ENCODE measurements around the gene C11orf71. TPM values are rescaled to one million over a fixed set of nuclear protein-coding genes. Genes with fewer than 3 reads are reported as not detected.

The C11orf71 gene
- polyA plus RNA-seq, 2 donors: 4.1 to 5.5 TPM

DNA sequence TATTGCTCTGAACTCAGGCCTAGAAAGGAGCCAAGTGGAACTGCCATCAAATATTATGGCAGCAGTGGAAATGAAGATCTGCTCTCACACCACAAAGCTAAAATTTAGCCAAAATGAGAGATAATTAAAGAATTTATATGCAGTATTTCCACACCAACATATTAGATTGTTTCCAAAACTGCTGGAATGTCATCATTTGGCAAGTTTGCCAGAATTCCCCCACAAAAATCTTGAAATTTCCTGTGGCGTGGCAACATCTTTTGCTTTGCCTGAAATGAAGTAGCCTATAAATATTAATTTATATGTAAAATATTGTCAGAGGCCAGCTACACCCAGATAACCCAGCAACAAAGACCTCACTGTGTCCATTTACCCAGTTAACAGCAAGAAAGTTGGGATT is 13.8 kb downstream of the C11orf71 start:
- Histone ChIP-seq H3K9me3 (ENCODE audit: control insufficient read depth in 2 of 2, insufficient read depth in 1 of 2, low read depth in 1 of 2, low read length in 1 of 2) (no peaks in the 10 kb centered on the region), H3K36me3 (ENCODE audit: control insufficient read depth in 2 of 2, insufficient read depth in 2 of 2, low read length in 1 of 2) (no peaks in the 10 kb centered on the region), H3K4me3 (ENCODE audit: low read depth in 1 of 2, low read length in 2 of 2) (no peak overlapping the region), H3K27ac (ENCODE audit: low read depth in 2 of 2, low read length in 1 of 2) (no peak overlapping the region), H3K27me3 (ENCODE audit: control insufficient read depth in 1 of 2, insufficient read depth in 2 of 2, low read length in 2 of 2) (no peaks in the 10 kb centered on the region), H3K4me1 (ENCODE audit: control insufficient read depth in 2 of 2, insufficient read depth in 2 of 2, low read length in 1 of 2) (no peaks in the 10 kb centered on the region)
- 86 to 95% methylated on average over 1 of the region's 1 CpG for WGBS, 2 donors

DNA sequence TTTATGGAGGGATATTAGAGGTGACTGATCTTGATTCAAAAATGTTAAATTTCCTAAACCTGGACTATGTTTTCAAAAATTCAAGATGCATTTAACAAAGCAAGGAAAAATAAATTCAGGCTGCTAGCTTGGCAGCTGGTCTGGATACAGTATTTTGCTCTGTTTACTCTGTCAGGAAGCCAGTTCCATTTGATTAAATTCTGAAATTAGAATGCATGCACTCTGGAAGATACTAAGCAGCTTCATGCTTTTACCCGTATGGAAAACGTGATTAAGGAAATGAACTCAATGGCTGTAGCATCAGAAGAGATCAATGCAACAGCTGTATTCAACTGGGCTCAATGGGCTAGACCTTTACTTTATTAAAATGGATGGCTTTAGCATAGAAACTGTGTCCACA is 14.2 kb downstream of the C11orf71 start:
- 35 to 51% methylated on average over 2 of the region's 2 CpGs for WGBS, 2 donors
- Histone ChIP-seq H3K4me3 (ENCODE audit: low read depth in 1 of 2, low read length in 2 of 2) (no peak overlapping the region), H3K9me3 (ENCODE audit: control insufficient read depth in 2 of 2, insufficient read depth in 1 of 2, low read depth in 1 of 2, low read length in 1 of 2) (no peaks in the 10 kb centered on the region), H3K4me1 (ENCODE audit: control insufficient read depth in 2 of 2, insufficient read depth in 2 of 2, low read length in 1 of 2) (no peaks in the 10 kb centered on the region), H3K27ac (ENCODE audit: low read depth in 2 of 2, low read length in 1 of 2) (no peak overlapping the region), H3K36me3 (ENCODE audit: control insufficient read depth in 2 of 2, insufficient read depth in 2 of 2, low read length in 1 of 2) (no peaks in the 10 kb centered on the region), H3K27me3 (ENCODE audit: control insufficient read depth in 1 of 2, insufficient read depth in 2 of 2, low read length in 2 of 2) (no peaks in the 10 kb centered on the region)

DNA sequence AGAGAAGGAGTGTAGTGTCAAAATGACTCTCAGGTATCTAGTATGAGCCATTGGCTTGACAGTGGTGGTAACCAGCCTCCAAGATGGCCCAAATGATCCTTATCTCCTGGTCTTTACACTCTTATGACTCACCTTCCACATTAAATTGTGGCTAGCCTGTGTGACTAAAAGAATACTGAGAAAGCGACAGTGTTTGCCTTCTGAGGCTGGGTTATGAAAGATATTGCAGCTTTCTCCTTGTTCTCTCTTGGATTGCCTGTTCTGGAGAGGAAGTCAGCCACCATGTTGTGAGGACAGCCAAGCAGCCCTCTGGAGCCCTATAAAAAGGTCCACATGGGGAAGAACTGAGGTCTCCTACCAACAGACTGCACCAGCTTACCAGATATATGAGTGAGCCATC is 15.8 kb downstream of the C11orf71 start:
- no peak overlapping the region for H3K27ac ChIP-seq (ENCODE audit: low read depth in 2 of 2, low read length in 1 of 2)
- H3K9me3 ChIP-seq (ENCODE audit: control insufficient read depth in 2 of 2, insufficient read depth in 1 of 2, low read depth in 1 of 2, low read length in 1 of 2): no peaks in the 10 kb centered on the region
- no peak overlapping the region for H3K4me3 ChIP-seq (ENCODE audit: low read depth in 1 of 2, low read length in 2 of 2)
- WGBS, 2 donors: 96 to 100% methylated on average over 1 of the region's 1 CpG
- no peaks in the 10 kb centered on the region for H3K36me3 ChIP-seq (ENCODE audit: control insufficient read depth in 2 of 2, insufficient read depth in 2 of 2, low read length in 1 of 2)
- no peaks in the 10 kb centered on the region for H3K4me1 ChIP-seq (ENCODE audit: control insufficient read depth in 2 of 2, insufficient read depth in 2 of 2, low read length in 1 of 2)
- no peaks in the 10 kb centered on the region for H3K27me3 ChIP-seq (ENCODE audit: control insufficient read depth in 1 of 2, insufficient read depth in 2 of 2, low read length in 2 of 2)

DNA sequence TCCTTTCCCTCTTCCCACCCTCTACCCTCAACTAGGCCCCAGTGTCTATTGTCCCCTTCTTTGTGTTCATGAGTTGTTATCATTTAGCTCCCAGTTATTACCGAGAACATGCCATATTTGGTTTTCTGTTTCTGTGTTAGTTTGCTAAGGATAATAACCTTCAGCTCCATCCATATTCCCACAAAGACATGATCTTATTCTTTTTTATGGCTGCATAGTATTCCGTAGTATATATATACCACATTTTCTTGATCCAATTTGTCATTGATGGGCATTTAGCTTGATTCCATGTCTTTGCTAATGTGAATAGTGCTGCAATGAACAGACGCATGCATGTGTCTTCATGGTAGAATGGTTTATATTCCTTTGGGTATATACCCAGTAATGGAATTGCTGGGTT is 17.8 kb downstream of the C11orf71 start:
- no peaks in the 10 kb centered on the region for H3K36me3 ChIP-seq (ENCODE audit: control insufficient read depth in 2 of 2, insufficient read depth in 2 of 2, low read length in 1 of 2)
- no peaks in the 10 kb centered on the region for H3K9me3 ChIP-seq (ENCODE audit: control insufficient read depth in 2 of 2, insufficient read depth in 1 of 2, low read depth in 1 of 2, low read length in 1 of 2)
- no peak overlapping the region for H3K27ac ChIP-seq (ENCODE audit: low read depth in 2 of 2, low read length in 1 of 2)
- no peaks in the 10 kb centered on the region for H3K27me3 ChIP-seq (ENCODE audit: control insufficient read depth in 1 of 2, insufficient read depth in 2 of 2, low read length in 2 of 2)
- WGBS, 2 donors: 65 to 92% methylated on average over 3 of the region's 3 CpGs
- H3K4me3 ChIP-seq (ENCODE audit: low read depth in 1 of 2, low read length in 2 of 2): no peak overlapping the region
- H3K4me1 ChIP-seq (ENCODE audit: control insufficient read depth in 2 of 2, insufficient read depth in 2 of 2, low read length in 1 of 2): no peaks in the 10 kb centered on the region

DNA sequence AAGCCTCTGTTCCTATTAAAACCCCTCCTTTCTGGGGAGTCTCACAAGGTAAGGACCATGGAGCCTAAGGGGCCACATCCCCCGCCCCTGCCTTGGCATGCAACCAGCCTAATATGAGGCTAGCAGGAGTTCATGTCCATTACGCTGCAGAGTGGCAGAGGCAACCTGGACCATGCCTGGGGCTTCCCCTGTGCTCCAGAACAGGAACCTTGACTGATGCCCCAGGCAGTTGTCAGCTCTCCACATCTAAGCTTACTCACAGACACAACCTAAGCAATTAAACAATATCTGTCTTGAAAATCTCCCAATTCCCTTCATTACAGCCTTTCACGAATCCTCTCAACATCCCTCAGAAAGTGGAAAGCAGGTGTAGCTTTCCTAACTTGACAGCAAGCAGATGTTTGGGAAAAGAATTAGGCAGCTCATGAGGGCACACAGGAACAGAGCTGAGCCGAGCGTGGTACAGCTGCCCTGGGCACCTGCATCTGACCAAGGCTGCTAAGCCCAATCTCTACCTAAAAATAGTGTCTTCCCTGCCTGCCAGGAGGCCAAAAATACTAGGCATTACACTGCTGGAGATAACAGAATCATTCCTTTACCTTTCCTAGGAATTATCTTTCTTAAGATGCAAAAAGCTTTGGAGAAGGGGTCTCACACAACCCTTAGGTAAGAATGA is 20.8 kb downstream of the C11orf71 start:
- Histone ChIP-seq H3K4me3 (ENCODE audit: low read depth in 1 of 2, low read length in 2 of 2) (no peak overlapping the region), H3K9me3 (ENCODE audit: control insufficient read depth in 2 of 2, insufficient read depth in 1 of 2, low read depth in 1 of 2, low read length in 1 of 2) (no peaks in the 10 kb centered on the region), H3K36me3 (ENCODE audit: control insufficient read depth in 2 of 2, insufficient read depth in 2 of 2, low read length in 1 of 2) (no peaks in the 10 kb centered on the region), H3K27me3 (ENCODE audit: control insufficient read depth in 1 of 2, insufficient read depth in 2 of 2, low read length in 2 of 2) (no peaks in the 10 kb centered on the region), H3K27ac (ENCODE audit: low read depth in 2 of 2, low read length in 1 of 2) (no peak overlapping the region), H3K4me1 (ENCODE audit: control insufficient read depth in 2 of 2, insufficient read depth in 2 of 2, low read length in 1 of 2) (no peaks in the 10 kb centered on the region)
- WGBS, 2 donors: 76 to 80% methylated on average over 5 of the region's 5 CpGs

DNA sequence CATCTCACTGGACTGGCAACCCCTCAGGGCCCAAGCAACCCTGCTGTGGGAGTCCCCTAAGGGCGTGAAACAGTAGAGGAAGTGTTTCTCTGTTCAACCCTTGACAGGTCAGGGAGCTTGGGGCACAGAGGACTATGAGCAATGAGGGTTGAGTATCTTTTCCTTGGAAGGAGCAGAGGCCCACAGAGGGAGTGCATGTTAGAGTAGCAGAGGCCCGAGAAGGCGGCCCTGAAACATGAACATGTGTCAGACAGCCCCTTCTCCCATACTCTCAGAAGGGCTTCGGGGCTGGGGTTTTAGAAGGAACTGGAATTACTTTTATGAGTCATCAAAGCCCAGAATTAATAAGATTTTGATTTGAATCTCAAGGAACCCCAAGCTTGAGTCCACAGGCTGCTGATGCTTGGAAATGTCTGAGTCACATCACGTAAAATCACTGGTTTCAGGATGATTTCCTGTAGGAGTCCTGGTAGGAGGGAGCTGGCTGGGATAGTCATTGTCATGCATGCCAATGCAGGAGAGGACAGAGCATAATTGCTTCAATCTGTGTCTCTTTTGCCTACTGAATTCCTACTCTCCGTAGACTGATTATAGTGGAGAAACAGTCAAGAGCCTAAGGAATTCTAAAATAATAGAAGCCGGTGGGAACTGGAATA is 22.6 kb downstream of the C11orf71 start:
- Histone ChIP-seq H3K36me3 (ENCODE audit: control insufficient read depth in 2 of 2, insufficient read depth in 2 of 2, low read length in 1 of 2) (no peaks in the 10 kb centered on the region), H3K4me1 (ENCODE audit: control insufficient read depth in 2 of 2, insufficient read depth in 2 of 2, low read length in 1 of 2) (no peaks in the 10 kb centered on the region), H3K27ac (ENCODE audit: low read depth in 2 of 2, low read length in 1 of 2) (no peak overlapping the region), H3K27me3 (ENCODE audit: control insufficient read depth in 1 of 2, insufficient read depth in 2 of 2, low read length in 2 of 2) (no peaks in the 10 kb centered on the region), H3K4me3 (ENCODE audit: low read depth in 1 of 2, low read length in 2 of 2) (no peak overlapping the region), H3K9me3 (ENCODE audit: control insufficient read depth in 2 of 2, insufficient read depth in 1 of 2, low read depth in 1 of 2, low read length in 1 of 2) (no peaks in the 10 kb centered on the region)
- 86 to 89% methylated on average over 7 of the region's 7 CpGs for WGBS, 2 donors

DNA sequence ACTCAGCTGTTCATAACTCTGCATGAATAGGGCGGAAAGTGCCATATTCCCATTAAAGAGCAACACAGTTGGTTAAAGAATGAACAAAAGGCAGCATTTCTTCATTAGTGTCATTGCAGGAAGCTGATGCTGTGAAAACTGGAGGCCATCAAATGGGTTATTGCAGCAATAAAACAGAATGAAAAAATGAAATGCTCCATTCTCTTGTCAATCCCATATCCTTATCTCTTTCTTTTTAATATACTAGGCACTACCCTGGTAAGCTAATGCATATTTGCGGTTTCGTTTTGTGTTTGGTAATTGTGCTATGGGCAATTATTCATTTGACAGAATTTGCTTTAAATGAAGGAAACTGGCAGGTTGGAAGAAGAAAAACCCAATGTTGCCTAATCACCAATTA is 25.3 kb downstream of the C11orf71 start:
- Histone ChIP-seq H3K27me3 (ENCODE audit: control insufficient read depth in 1 of 2, insufficient read depth in 2 of 2, low read length in 2 of 2) (no peaks in the 10 kb centered on the region), H3K4me1 (ENCODE audit: control insufficient read depth in 2 of 2, insufficient read depth in 2 of 2, low read length in 1 of 2) (no peaks in the 10 kb centered on the region), H3K36me3 (ENCODE audit: control insufficient read depth in 2 of 2, insufficient read depth in 2 of 2, low read length in 1 of 2) (no peaks in the 10 kb centered on the region), H3K27ac (ENCODE audit: low read depth in 2 of 2, low read length in 1 of 2) (no peak overlapping the region), H3K4me3 (ENCODE audit: low read depth in 1 of 2, low read length in 2 of 2) (no peak overlapping the region), H3K9me3 (ENCODE audit: control insufficient read depth in 2 of 2, insufficient read depth in 1 of 2, low read depth in 1 of 2, low read length in 1 of 2) (no peaks in the 10 kb centered on the region)
- 88 to 94% methylated on average over 3 of the region's 3 CpGs for WGBS, 2 donors

DNA sequence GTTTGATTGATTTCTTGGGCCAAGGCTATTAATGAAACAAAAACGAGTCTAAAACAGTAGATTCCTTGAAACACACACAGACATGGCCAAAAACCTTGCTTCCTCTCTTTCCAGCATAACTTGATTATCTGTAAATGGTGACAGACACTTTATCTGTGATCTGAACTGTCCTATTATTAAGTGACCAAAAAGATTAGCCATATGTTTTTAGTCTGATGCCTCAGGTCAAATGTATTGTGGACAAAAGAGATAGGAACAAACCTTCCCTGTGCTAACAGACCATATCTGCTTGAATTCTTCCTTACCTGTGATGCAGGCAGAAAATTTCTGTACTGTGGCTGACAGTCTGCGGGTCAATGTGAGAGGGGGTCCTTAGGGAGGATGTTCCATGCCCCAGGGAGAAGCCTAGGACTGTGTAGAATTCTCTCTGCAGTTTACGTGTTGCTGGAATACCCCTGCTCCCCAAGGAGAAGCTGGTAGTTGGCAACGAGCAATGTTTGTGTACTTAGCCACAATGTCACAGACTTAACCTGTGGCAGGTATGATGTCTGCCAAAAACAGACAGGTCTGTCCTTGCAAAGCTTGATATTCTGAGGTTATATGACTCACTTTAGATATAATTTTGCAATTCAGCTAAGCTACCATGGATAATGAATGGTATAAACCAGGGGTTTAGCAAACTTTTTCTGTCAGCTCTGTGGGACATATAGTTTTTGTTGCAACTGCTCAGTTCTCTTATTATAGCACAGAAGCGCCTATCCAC is 31.2 kb downstream of the C11orf71 start:
- Histone ChIP-seq H3K9me3 (ENCODE audit: control insufficient read depth in 2 of 2, insufficient read depth in 1 of 2, low read depth in 1 of 2, low read length in 1 of 2) (no peaks in the 10 kb centered on the region), H3K36me3 (ENCODE audit: control insufficient read depth in 2 of 2, insufficient read depth in 2 of 2, low read length in 1 of 2) (no peaks in the 10 kb centered on the region), H3K4me3 (ENCODE audit: low read depth in 1 of 2, low read length in 2 of 2) (no peak overlapping the region), H3K27me3 (ENCODE audit: control insufficient read depth in 1 of 2, insufficient read depth in 2 of 2, low read length in 2 of 2) (no peaks in the 10 kb centered on the region), H3K4me1 (ENCODE audit: control insufficient read depth in 2 of 2, insufficient read depth in 2 of 2, low read length in 1 of 2) (no peaks in the 10 kb centered on the region), H3K27ac (ENCODE audit: low read depth in 2 of 2, low read length in 1 of 2) (no peak overlapping the region)
- 44 to 53% methylated on average over 5 of the region's 5 CpGs for WGBS, 2 donors

DNA sequence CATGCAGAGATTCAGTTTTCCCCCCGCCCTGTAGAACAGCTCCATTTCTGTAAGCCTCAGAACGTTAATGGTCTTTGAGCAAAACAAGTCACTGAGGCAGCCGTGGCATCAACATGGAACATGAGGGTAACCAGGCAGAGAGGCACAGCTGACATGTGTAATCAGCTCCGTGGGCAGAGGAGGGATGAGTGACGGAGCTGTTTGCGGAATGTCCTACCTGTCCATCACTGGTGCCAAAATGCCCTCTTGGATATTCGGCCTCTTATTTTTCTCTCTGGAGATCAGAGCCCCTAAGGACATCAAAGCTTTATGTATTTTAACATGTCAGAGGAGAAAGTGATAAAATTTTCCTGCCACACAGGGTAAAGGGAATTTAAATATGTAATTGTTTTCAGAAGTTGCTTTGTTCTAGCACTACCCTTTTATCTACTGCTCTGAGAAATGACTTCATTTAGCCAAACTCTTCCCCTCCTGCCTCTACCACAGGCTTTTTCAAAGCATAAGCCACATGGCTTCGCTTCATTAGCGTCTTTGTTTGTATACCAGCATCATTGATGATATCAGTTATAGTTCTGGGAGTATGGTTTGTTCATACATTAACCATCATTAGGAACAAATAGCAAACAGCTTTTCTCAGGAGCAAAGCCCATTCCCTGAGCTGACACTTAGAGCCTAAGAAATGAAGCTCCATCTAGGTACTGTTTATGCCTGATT is 32.9 kb downstream of the C11orf71 start:
- Histone ChIP-seq H3K27ac (ENCODE audit: low read depth in 2 of 2, low read length in 1 of 2) (no peak overlapping the region), H3K4me3 (ENCODE audit: low read depth in 1 of 2, low read length in 2 of 2) (no peak overlapping the region), H3K27me3 (ENCODE audit: control insufficient read depth in 1 of 2, insufficient read depth in 2 of 2, low read length in 2 of 2) (no peaks in the 10 kb centered on the region), H3K36me3 (ENCODE audit: control insufficient read depth in 2 of 2, insufficient read depth in 2 of 2, low read length in 1 of 2) (no peaks in the 10 kb centered on the region), H3K4me1 (ENCODE audit: control insufficient read depth in 2 of 2, insufficient read depth in 2 of 2, low read length in 1 of 2) (no peaks in the 10 kb centered on the region), H3K9me3 (ENCODE audit: control insufficient read depth in 2 of 2, insufficient read depth in 1 of 2, low read depth in 1 of 2, low read length in 1 of 2) (no peaks in the 10 kb centered on the region)
- 73 to 84% methylated on average over 9 of the region's 9 CpGs for WGBS, 2 donors

Data from esophagus (tissue), 2 donors.